CD4-positive, alpha-beta T cell treated with Interleukin-2 at 100 ng/mL for 4 hours (primary cell): ENCODE data around the gene FRG2C.
"Not testable (repeated sequence)": the region's sequence is repeated elsewhere in the genome, so short reads cannot be mapped to it uniquely, and the experiment has no call there.

ENCODE experiments used
- DNase-seq: peaks from one replicate; pipeline ENCODE4 v3.0.0-alpha.2; 2020; ENCODE audit warnings: low spot score

The FRG2C gene

DNA sequence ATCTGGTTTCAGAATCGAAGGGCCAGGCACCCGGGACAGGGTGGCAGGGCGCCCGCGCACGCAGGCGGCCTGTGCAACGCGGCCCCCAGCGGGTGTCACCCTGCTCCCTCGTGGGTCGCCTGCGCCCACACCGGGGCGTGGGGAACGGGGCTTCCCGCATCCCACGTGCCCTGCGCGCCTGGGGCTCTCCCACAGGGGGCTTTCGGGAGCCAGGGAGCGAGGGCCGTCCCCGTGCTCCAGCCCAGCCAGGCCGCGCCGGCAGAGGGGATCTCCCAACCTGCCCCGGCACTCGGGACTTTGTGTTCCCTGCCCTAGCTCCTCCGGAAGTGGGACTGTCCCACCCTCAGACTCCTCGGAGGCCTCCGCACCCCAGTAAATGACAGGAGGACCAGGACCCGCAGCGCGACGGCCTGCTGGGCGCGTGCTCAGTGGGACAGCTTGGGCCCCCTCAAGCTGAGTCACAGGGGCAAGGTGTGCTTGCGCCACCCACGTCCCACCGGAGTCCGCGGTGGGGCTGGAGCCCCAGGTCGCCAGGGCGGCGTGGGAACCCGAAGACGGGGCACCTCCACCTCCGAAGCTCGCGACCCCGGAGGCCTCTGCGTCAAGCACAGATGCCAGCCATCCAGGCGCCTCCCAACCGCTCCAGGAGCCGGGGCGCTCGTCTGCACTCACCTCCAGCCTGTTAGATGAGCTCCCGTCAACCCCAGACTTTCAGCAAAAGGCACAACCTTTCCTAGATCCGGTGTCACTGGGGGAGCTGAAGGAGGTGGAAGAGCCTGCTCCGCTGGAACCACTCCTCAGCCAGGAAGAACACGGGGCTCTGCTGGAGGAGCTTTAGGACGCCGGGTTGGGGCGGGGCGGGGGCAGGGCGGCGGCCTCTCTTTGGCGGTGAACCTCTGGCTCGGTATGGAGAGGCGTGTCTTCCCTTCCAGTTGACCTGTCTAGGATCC, 5.5 kb downstream of the FRG2C start:
- DNase-seq = not testable (repeated sequence)

DNA sequence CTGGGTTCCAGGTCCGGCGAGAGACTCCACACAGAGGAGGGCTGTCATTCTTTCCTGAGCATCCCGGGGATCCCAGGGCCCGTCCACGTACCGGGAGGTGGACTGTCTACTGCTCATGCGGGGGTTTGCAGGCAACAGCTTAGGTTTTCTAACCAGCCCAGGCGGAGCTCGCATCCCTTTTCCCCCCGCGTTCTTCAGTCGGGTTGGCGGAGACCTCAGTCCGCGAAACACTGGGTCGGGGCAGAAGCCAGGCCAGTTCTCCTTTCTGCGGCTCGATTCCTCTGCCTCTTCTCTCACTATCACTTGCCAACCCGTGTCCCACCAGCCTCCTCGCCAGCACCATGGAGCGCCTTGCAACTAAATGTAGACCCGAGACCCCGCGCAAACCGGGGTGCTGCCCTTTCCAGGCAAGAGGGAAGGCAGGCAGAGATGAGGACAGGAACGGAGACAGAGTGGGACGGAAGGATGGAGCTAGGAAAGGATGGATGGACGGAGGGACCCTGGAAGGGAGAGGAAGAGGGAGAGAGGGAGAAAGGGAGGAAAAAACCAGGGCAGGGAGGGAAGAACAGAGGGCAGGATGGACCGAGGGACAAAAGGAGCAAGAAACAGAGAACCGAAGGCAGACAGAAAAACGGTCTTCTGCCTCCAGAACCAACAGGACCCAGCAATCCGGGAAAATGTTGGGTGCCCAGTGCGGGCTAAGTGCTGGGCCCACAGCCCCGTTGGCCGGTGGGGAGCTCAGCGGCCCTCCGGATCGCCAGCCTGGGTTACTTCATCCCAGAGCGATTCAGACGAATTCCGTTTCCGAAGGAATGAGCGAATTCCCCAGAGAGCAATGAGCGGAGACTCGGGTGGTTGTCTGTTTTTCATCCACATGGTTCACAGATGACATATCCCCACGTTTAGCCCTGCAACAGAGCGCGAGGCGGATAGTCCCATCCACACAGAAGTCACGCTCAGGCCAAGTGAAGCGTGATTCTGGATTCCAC, 6.5 kb downstream of the FRG2C start:
- not testable (repeated sequence) for DNase-seq

DNA sequence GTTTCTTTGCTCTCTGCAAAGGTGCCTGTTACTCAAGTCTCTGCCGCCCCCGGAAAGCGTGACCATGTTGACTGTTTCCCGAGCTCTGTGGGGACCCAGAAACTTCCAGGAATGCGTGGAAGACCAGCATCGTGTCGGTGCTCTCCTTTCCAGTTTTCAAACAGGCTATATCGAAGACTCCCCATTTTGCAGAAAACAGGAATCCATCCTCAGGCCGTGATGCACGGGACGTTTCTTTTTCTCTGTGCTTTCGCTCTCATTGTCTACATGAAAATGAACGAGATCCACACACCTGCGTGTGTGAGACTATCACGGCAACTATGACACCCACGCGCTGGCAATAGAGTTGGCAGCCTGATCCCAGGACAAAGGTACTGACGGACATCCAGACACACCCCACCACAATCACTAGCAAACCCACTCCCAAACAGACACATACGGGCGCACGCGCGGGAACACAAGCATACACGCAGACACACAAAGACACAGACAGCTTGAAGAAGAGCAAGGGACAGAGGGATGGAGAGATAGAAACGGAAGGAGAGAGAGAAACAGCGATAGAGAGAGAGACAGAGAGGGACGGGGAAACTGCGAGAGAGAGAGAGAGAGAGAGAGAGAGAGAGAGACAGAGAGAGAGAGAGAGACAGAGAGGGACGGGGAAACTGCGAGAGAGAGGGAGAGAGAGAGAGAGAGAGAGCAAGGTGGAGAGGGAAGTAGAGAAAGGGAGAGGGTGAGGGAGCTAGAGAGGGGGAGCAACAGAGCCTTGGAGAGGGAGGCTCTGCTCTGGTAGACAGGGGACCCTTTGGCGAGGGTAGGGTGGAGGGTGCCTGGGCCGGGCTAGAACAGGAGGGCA, 7.4 kb downstream of the FRG2C start:
- not testable (repeated sequence) for DNase-seq

DNA sequence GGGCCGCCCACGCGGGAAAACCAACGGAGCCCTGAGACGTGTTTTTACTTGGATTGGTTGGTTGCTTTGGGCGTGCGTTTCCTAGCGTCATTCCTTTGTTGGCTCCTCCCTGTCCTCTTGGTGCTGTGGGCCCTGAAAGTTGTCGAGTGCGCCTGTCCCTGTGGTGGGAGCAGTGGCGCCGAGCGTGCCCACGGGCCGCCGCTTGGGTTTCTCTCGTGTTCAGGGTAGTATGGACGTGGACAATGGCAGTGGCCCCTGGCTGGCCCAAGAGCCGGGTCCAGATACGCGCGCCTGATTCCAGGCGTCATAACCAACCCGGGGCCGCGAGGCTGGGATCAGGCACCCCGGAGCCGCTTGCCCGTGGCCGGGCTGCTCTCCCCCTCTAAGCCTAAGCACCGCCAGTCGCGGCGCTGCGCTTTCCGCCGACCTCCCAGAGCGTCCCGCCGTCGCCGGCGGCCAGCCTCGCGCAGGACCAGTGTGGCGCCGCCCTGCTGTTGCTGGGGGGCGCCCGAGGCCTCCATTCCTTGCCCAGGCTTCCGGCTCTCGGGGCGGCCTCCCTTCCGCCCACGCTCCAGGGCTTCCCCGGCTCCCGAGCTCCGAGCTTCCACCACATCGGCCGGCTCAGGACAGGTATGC, 8.1 kb downstream of the FRG2C start:
- not testable (repeated sequence) for DNase-seq

DNA sequence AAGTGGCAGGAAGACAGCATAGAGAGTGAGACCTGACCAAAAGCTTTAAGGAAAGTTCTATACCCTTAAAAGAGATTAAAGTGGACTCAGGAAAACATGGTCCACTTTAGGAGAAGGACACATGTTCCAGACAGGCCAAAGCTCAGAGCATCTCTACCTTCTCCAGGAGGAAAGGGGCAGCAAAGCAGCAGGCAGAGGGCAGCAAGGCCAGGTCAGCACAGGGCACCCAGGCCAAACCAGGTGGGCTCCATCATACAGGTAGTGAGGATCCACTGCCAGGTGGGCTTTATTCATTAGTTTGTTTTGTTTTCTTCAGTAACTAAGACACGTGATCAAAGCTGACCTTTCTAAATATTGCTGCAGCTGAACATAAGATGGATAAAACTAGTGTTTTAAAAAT, 19.8 kb downstream of the FRG2C start:
- not testable (repeated sequence) for DNase-seq

DNA sequence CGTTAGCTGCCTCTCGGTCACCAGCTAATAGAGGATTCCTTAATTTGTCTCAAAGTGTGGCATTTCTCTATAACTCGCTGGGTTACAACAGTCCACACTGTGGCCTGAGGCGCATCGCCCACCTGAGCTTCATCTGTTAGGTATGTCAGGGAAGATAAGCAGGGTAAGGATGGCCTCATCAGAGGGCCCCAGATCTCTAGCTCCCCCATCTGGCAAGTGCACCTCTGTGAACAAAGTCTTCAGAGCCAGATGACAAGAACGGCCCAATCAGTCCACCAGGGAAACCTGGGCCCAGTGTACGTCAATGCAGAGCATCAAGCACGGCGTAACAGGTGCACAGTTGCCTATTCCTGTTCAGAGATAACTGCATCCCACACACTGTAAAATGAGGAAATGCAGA, 23.2 kb downstream of the FRG2C start:
- no peak for DNase-seq

DNA sequence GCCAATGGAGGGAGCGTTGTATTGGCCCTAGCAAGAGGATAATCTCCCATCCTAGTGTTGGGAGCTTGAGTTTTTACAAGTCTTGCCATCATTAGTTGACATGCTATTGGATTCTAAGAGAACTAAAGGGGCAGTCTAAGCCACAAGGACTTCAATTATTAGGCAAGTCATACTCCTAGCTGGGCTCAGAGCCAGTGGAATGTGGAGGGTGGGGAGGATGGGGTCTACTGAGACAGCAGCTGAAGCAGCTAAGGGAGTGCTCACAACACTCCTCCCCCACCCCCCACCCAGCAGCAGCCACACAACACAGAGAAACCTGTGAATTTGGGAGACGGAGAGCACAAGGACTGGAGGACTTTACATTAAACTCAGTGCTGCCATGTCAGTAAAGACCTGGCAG, 27.9 kb downstream of the FRG2C start:
- no peak for DNase-seq
